ENCODE data around the gene PIK3R3.

The PIK3R3 gene

GRCh38 chr1:46153732-46154131, 21.3 kb upstream of the PIK3R3 start:
- DNase-seq, result no peak

- no peak for DNase-seq
Measured at GRCh38 chr1:46153228-46153627, 20.8 kb upstream of the PIK3R3 start.

- no peak for DNase-seq
Measured at GRCh38 chr1:46152016-46152415, 19.6 kb upstream of the PIK3R3 start.

- DNase-seq, result no peak
Measured at GRCh38 chr1:46150085-46150484, 17.7 kb upstream of the PIK3R3 start.

GRCh38 chr1:46148318-46148717, 15.9 kb upstream of the PIK3R3 start:
- DNase-seq, result no peak

GRCh38 chr1:46137916-46138315, 5.5 kb upstream of the PIK3R3 start:
- DNase-seq, result no peak

GRCh38 chr1:46136711-46137110, 4.3 kb upstream of the PIK3R3 start:
- no peak for DNase-seq

GRCh38 chr1:46134660-46135331, 2.4 kb upstream of the PIK3R3 start:
- no peak for DNase-seq

- no peak for DNase-seq
Measured at GRCh38 chr1:46133781-46134350, 1.4 kb upstream of the PIK3R3 start.

- DNase-seq, result no peak
Measured at GRCh38 chr1:46133181-46133658, 791 bp upstream of the PIK3R3 start.

- DNase-seq, result peak; percentile 88
Measured at GRCh38 chr1:46131712-46132528, 509 bp downstream of the PIK3R3 start.

- peak; percentile 65 for DNase-seq
Measured at GRCh38 chr1:46131093-46131492, 1.3 kb downstream of the PIK3R3 start.

- DNase-seq, result peak; percentile 53
Measured at GRCh38 chr1:46130606-46131005, 1.8 kb downstream of the PIK3R3 start.

GRCh38 chr1:46130121-46130520, 2.3 kb downstream of the PIK3R3 start:
- no peak for DNase-seq

GRCh38 chr1:46128344-46128743, 4.1 kb downstream of the PIK3R3 start:
- no peak for DNase-seq

- DNase-seq, result no peak
Measured at GRCh38 chr1:46118856-46119255, 13.6 kb downstream of the PIK3R3 start.

- DNase-seq, result no peak
Measured at GRCh38 chr1:46117810-46118494, 14.5 kb downstream of the PIK3R3 start.

- no peak for DNase-seq
Measured at GRCh38 chr1:46114925-46115603, 17.4 kb downstream of the PIK3R3 start.

GRCh38 chr1:46113948-46114347, 18.5 kb downstream of the PIK3R3 start:
- DNase-seq, result no peak

GRCh38 chr1:46112108-46112507, 20.3 kb downstream of the PIK3R3 start:
- DNase-seq, result no peak

- no peak for DNase-seq
Measured at GRCh38 chr1:46110521-46110920, 21.9 kb downstream of the PIK3R3 start.

- DNase-seq, result no peak
Measured at GRCh38 chr1:46102769-46103476, 29.5 kb downstream of the PIK3R3 start.

Data from NCI-H526 treated with DMSO at 0.1 percent for 48 hours (cell line).